Tibial nerve (tissue), 4 donors: Measurements from ENCODE around the gene LIMD2. TPM values are rescaled to one million over a fixed set of nuclear protein-coding genes. Genes with fewer than 3 reads are reported as not detected.
A peak's percentile ranks its signal among the peaks of the same experiment; 100 is the strongest.

Experiments
- DNase-seq, 2 donors: peaks; one replicate each; pipeline ENCODE4 v3.0.0-alpha.2; 2019; ENCODE audit warnings: low spot score in 2 of 2
- H3K27ac ChIP-seq, 4 donors: fragments of 200-600 bp; sonication (generic) in 3 of 4; one replicate each; pipeline ENCODE4 v1.5.1; 2017 to 2019; ENCODE audit warnings: mild to moderate bottlenecking in 1 of 4
- H3K27me3 ChIP-seq, 2 donors: fragments of 200-600 bp; sonication (generic) in 1 of 2; one replicate each; pipeline versions ENCODE4 v1.5.1 to v1.6.0; 2017 to 2019
- H3K36me3 ChIP-seq, 3 donors: fragments of 200-600 bp; sonication (generic); one replicate each; pipeline ENCODE4 v1.5.1; 2018 to 2019
- H3K4me1 ChIP-seq, 4 donors: fragments of 200-600 bp; sonication (generic) in 3 of 4; one replicate each; pipeline ENCODE4 v1.5.1; 2017 to 2019
- H3K4me3 ChIP-seq, 4 donors: fragments of 200-600 bp; sonication (generic) in 3 of 4; one replicate each; pipeline ENCODE4 v1.5.1; 2017 to 2019; ENCODE audit warnings: mild to moderate bottlenecking in 1 of 4, moderate library complexity in 1 of 4
- H3K9me3 ChIP-seq, 4 donors: fragments of 200-600 bp; sonication (generic) in 3 of 4; one replicate each; pipeline ENCODE4 v1.5.1; 2017 to 2019
- EP300 ChIP-seq, 2 donors: sonication (generic); formaldehyde crosslinking; IDR thresholded peaks; one replicate each; pipeline ENCODE4 v1.6.1; 2017; ENCODE audit warnings: antibody characterized with exemption in 2 of 2, mild to moderate bottlenecking in 1 of 2
- POLR2A ChIP-seq, 2 donors: fragments of 450-650 bp; IDR thresholded peaks; one replicate each; pipeline ENCODE4 v1.6.1; 2017; ENCODE audit warnings: antibody characterized with exemption in 2 of 2, mild to moderate bottlenecking in 2 of 2, moderate library complexity in 2 of 2
- WGBS, 2 donors: methylation state at CpG; one replicate each; pipeline ENCODE4 v1.1.5; 2018; 5-methylcytosine and 5-hydroxymethylcytosine counted together
- total RNA-seq, 4 donors: library from RNA; depleted of rRNA; stranded (reverse); fragments of >200 nt; gene quantifications; one replicate each; pipeline ENCODE4 v1.1.0, GENCODE V29; 2016
- TF ChIP-seq, protein P1 (sequence below), 5 experiments: fragments of 200-600 bp in 3 of 5; fragments of 450-650 bp in 2 of 5; sonication (generic) in 3 of 5; IDR thresholded peaks; one replicate each; pipeline ENCODE4 v1.5.1; 2016 to 2019; ENCODE audit warnings: antibody characterized with exemption in 5 of 5, mild to moderate bottlenecking in 3 of 5, moderate library complexity in 2 of 5

The LIMD2 gene
- total RNA-seq, 4 donors from 2014 or later: 7.5 to 40.2 (median 25.2) TPM

- TF ChIP-seq, protein P1, sequence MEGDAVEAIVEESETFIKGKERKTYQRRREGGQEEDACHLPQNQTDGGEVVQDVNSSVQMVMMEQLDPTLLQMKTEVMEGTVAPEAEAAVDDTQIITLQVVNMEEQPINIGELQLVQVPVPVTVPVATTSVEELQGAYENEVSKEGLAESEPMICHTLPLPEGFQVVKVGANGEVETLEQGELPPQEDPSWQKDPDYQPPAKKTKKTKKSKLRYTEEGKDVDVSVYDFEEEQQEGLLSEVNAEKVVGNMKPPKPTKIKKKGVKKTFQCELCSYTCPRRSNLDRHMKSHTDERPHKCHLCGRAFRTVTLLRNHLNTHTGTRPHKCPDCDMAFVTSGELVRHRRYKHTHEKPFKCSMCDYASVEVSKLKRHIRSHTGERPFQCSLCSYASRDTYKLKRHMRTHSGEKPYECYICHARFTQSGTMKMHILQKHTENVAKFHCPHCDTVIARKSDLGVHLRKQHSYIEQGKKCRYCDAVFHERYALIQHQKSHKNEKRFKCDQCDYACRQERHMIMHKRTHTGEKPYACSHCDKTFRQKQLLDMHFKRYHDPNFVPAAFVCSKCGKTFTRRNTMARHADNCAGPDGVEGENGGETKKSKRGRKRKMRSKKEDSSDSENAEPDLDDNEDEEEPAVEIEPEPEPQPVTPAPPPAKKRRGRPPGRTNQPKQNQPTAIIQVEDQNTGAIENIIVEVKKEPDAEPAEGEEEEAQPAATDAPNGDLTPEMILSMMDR (IDR thresholded peaks at IDR 0.05): no peak
- no peak for TF ChIP-seq EP300 (IDR thresholded peaks at IDR 0.05)
- TF ChIP-seq POLR2A (IDR thresholded peaks at IDR 0.05): no peak
- H3K27ac ChIP-seq: peak overlapping the region in 3 of 4 donors; percentile 15 to 97 (median 85)
- DNase-seq: no peak
- peaks cover 0 to 57% (median 28%) of the 10 kb centered on the region in 4 donors for H3K4me1 ChIP-seq
- no peaks in the 10 kb centered on the region for H3K9me3 ChIP-seq
- no peak overlapping the region for H3K4me3 ChIP-seq
- H3K36me3 ChIP-seq: peaks cover 7 to 59% (median 35%) of the 10 kb centered on the region in 3 donors
- no peaks in the 10 kb centered on the region for H3K27me3 ChIP-seq
- 68 to 76% methylated on average over 15 of the region's 15 CpGs for WGBS, 2 donors
Observed at GRCh38 chr17:63694950-63695773, 4.8 kb downstream of the LIMD2 start.

GRCh38 chr17:63694229-63694949 is 5.5 kb downstream of the LIMD2 start:
- 63 to 67% methylated on average over 8 to 10 of the region's 12 CpGs for WGBS, 2 donors
- Histone ChIP-seq H3K9me3 (no peaks in the 10 kb centered on the region), H3K27me3 (no peaks in the 10 kb centered on the region), H3K4me1 (peaks cover 0 to 56% (median 28%) of the 10 kb centered on the region in 4 donors), H3K36me3 (peaks cover 7 to 66% (median 43%) of the 10 kb centered on the region in 3 donors), H3K27ac (peak overlapping the region in 3 of 4 donors; percentile 15 to 45 (median 28)), H3K4me3 (no peak overlapping the region)
- TF ChIP-seq EP300 (IDR thresholded peaks at IDR 0.05) (no peak), POLR2A (IDR thresholded peaks at IDR 0.05) (no peak)
- TF ChIP-seq, protein P1 (IDR thresholded peaks at IDR 0.05): no peak
- DNase-seq: no peak

- Histone ChIP-seq H3K27me3 (no peaks in the 10 kb centered on the region), H3K4me3 (no peak overlapping the region), H3K4me1 (peaks cover 0 to 48% (median 21%) of the 10 kb centered on the region in 4 donors), H3K36me3 (peaks cover 7 to 75% (median 51%) of the 10 kb centered on the region in 3 donors), H3K27ac (no peak overlapping the region), H3K9me3 (no peaks in the 10 kb centered on the region)
- no peak for TF ChIP-seq EP300 (IDR thresholded peaks at IDR 0.05)
- no peak for TF ChIP-seq POLR2A (IDR thresholded peaks at IDR 0.05)
- TF ChIP-seq, protein P1 (IDR thresholded peaks at IDR 0.05): no peak
- no peak for DNase-seq
- 85 to 87% methylated on average over 14 to 17 of the region's 18 CpGs for WGBS, 2 donors
Observed at GRCh38 chr17:63693411-63694113, 6.4 kb downstream of the LIMD2 start.

DNA sequence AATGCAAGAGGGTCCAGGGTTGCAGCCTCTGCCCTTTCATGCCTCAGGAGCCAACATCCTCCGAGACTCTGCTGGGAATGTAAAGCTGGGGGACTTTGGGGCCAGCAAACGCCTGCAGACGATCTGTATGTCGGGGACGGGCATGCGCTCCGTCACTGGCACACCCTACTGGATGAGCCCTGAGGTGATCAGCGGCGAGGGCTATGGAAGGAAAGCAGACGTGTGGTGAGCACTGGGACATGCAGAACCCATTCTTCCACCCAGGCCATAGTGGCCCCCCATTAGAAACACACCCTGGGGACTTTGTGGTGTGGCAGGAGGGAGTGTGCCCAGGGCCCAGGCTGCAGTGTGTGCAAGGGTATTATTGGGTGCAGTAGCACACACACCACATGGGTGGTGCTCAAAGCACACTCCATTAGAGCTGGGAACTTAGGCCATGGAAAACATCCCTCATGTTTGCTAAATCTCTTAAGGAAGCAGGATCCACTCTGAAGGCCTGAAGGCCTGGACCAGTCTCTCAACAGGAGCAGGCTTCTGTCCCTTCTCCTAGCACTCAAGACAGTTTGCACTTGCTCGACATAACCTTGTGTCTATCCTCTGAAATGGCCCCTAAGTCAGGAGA is 7.6 kb downstream of the LIMD2 start:
- TF ChIP-seq POLR2A (IDR thresholded peaks at IDR 0.05): no peak
- TF ChIP-seq, protein P1 (IDR thresholded peaks at IDR 0.05): no peak
- no peak for TF ChIP-seq EP300 (IDR thresholded peaks at IDR 0.05)
- Histone ChIP-seq H3K36me3 (peaks cover 7 to 82% (median 53%) of the 10 kb centered on the region in 3 donors), H3K9me3 (no peaks in the 10 kb centered on the region), H3K4me1 (peaks cover 0 to 35% (median 9%) of the 10 kb centered on the region in 4 donors), H3K4me3 (no peak overlapping the region), H3K27me3 (no peaks in the 10 kb centered on the region), H3K27ac (no peak overlapping the region)
- WGBS, 2 donors: 78 to 80% methylated on average over 11 of the region's 11 CpGs
- DNase-seq: no peak
